NCI-H2196 (cell line): ENCODE data around the gene STXBP6.

Experiments
- DNase-seq: peaks from one replicate; lab custom pipeline; 2025; ENCODE audit not compliant: unreplicated experiment; lab: John Stamatoyannopoulos, UW

The STXBP6 gene

DNA sequence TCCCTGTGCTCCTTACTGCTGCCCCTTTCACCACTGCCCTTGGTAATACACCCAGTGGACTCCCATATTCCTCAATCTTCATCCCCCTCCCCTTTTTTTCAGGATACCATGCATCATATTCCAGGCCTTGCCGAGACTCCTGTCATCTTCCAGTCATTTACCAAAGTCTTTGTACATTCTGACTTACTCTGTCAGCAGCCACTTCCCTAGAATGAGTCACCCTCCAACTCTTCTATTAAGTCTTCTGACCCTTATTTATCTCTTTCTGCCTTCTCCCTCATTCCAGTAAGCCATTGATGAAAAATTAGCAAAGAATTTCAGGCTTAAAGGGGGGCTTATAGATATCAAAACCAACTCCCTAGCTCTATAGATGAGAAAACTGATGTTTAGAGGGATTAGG lies 128.0 kb downstream of the STXBP6 start:
- DNase-seq: no peak

DNA sequence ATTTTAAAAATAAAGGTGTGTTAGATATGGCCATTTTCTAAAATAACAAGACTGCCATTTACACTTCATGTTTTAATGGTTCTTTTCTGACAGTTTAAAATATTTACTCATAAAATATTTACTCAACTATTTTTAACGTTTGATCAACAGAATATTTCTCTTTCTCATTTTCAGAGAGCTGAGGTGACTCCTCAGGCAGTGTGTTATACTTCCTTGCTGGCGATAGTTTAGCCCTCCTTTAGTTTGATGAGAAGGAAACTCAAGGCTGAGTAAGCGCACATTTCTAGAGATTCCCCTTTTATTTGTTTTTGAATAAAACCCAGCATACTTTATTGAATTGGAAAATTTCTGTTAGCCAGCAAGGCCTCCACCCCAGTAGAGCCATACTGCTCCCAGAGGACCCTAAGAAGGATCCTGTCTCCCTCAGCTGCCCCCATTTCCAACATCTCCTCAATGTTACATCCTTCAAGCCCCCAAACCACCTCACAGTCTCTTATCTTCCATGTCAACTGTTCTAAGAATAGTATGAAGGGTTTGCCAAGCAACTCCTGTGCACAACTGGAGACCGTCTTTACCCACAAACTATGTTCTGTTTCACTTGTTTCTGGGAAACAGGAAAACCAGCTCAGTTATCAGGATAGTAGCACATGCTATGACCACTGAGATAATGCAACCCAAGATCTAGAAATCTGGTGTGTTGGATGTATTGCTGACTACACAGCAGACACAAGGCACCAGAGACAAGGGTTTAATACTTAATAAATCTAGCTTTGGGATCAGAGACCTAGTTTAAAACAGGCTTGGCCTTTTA lies 129.5 kb downstream of the STXBP6 start:
- DNase-seq: no peak

DNA sequence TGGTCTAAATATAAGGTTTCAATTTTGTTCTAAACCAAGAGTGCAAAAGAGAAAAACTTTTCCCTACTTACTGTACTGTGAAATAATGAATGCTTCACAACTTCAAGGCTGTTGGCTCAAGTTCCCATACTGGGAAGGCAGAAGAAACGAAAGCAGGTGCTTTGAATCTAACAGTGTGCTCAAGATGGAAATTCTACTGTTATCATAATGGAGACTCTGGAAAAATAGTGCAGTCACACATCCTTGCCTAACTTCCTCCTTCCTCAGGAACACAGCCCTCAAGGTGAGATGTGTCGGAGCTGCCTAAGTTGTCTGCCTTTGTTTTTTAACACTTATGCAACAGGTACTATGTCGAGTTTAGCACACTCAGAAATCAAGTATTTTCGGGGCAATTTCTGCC lies 131.1 kb downstream of the STXBP6 start:
- DNase-seq: no peak

DNA sequence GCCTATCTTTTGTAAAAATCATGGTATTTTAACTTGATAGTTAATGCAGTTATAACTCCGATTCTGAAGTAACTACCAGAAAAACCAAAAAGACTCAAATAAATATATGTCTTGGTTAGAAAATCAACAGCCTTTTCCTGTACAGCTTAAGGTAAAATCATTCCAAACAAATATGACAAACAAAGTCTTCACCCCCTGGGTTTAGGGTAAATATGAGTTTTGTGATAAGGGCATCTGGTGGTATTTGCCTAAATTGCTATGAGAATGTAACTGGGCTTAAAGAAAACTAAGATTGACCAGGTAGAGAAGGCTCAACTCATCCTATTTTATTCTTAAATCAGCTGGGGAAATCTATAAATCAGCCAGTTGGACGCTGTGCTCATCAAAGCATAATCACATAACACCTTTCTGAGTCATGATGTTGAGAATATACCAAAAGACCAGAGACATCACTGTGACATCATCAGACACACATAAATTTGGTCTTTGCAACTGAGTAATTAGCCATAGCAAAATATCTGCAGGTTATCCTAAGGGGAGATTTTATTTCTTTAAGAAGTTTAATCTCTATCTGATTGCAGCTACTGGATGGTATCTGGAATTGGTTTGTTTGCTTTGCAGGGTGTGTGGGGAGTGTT lies 133.9 kb downstream of the STXBP6 start:
- DNase-seq: no peak

DNA sequence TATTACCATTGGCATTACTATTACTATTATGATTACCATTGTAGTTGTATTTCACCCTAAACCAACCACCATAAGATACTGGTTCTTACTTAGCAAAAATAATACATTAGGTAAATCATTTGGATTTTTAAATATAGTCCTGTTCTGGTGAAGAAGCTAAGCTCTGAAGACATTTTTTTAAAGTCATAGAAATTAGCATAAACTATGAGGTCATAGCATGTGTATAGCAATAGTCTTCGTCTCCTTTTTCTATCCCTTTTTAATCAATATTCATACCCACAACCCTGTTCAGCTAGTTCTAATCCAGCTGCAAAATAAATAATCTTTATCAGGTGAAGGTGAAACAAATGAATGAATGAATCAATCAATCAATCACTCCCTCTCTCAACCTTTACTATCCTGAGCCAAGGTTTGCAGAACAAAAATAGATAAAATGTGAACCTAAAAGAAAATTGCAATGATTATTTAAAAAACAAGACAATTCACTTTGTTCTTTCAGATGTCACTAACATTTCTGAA lies 134.5 kb downstream of the STXBP6 start:
- DNase-seq: no peak

DNA sequence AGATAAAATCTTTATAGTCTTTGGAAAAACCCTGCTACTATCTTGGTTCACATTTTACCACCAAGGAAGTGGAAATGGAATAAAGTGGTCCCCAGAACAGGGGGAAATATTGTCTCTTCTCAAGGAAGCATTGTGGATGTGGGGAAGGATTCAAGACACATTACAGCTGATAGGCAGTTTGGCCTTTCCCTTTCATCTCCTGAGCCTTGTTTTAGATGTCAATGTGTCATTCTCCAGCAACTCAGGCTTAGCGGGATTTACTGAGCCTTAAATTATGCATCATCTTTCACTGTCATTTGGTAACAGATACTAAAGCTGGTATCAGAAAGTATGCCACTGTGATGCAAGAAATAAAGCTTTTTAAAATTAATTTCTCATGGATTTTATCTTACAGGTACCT lies 136.2 kb downstream of the STXBP6 start:
- DNase-seq: no peak

DNA sequence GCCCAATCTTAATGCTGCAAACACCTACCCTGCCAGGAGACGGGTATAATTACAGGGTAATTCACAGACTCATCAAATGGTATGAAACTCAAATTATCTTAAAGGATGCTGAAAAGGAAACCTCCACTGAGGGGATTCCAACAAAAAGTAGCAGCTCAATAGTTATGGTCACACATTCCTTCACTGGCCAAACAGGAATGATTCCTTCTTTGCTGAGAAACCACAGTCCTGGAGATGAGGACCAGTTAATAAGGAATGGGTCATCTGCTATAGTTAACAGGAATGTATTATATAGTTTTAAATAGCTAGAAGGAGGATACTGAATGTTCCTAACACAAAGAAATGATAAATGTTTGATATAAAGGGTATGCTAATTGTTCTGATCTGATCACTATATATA lies 136.9 kb downstream of the STXBP6 start:
- no peak for DNase-seq

DNA sequence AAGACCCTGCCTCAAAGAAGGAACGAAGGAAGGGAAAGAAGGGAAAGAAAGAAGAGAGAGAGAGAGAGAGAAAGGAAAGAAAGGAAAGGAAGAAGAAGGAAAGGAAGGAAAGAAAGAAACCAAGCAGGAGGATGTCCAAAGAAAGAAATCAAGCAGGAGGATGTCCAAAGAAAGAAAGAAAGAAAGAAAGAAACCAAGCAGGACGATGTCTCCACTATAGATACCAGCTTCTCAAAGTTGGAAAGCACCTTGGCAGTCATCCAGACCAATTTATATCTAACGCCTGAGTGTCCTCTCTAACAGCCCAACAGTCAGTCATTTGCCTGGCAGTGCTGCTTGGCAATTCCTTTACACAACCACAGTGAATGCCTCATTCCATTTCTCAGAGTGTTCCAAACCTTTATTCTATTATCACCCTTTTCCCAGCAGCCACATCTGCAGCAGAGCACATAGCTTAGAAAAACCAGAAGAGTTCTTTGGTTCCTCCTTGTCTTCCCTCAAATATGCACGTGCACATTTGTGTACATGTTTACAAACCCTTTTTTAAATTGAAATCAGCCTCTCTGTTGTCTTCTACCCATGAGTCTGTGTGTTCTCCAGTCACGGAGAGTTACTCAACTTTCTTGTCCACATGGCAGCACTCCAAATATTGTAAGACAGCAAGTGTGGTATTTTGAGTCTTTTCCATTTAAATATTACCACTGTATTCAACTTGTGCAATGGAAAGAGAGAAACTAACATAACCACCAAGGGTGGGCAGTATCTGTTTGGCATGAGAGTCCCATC lies 138.4 kb downstream of the STXBP6 start:
- DNase-seq: no peak

DNA sequence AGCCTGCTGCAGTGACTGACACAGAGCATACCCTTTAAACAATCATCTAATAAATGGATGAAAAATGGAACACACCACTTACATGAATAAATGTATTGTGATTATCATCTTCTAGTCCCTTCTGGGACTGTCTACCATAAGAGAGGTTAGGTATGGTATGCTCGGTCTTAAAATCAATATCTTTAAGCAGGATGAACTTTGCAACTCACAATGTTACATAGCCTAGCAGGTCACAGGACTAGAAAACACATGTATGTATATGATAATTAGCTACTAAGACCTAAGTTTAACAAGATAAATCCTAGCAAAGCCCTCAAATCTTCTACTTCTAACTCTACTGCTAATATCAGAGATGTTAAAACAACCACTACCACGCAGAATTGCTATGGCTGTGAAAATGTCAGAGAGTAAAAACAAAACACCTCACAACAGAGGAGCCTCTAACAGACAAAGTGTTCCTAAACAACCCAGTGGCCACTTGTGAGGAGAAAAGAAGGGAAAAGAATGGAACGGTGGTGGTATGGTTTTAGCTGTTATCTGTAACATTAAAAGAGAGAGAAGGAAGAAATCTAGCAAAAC lies 139.4 kb downstream of the STXBP6 start:
- DNase-seq: no peak

DNA sequence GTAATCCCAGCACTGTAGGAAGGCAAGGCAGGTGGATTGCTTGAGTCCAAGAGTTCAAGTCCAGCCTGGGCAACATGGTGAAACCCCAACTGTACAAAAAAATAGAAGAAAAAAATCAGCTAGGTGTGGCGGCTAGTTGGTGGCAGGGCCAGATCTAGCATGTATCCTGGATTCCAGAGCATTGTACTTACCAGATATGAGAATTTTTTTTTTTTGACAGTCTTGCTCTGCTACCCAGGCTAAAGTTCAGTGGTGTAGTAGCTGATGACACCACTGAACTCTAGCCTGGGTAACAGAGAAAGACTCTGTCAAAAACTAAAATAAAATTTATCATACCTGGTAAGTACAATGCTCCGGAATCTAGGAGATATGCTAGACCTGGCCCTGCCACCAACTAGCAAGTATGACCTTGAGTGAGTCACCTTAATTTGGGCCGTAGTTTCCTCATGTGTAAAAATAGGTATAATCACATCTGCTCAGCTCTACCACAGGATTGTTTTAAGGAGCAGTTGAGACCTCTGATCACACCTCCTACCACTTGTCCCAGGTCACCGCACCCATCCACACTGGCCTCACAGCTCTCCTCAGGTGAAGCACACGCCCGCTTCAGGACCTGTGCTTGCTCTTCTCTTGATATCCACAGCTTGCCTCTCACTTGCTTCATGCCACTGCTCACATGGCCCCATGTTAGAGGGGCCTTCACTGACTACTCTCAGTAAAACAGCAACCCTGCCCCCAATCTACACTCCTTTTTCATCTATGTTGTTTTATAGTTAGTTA lies 140.2 kb downstream of the STXBP6 start:
- DNase-seq: no peak

DNA sequence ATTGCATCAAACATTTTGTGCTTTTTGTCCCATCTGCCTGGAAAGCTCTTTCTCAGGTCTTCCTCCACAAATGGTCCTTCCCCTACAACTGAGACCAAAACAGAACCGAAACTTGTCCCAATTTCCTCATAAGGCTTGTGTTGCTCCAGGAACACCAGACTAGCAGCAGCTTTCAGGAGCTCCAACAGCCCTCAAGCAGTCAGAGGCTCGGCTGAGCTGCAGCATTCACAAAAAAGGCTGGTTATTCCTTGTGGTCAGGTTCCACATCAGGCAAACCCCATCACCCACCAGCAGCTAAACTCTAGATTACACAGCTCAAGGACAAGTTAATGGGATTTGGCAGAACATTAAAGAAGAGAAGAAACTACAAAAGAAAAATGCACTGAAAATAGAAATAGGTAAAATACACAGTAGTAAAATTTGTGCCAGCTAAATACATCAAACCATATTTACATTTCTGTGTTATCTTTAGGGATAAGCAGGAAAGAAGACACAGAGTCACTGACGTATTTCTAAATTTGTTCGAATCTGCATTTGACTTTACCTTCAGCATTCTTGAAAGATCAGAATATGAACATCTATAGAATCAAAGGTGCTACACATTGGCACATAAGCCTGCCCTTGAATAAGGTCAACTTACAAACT lies 141.2 kb downstream of the STXBP6 start:
- no peak for DNase-seq

DNA sequence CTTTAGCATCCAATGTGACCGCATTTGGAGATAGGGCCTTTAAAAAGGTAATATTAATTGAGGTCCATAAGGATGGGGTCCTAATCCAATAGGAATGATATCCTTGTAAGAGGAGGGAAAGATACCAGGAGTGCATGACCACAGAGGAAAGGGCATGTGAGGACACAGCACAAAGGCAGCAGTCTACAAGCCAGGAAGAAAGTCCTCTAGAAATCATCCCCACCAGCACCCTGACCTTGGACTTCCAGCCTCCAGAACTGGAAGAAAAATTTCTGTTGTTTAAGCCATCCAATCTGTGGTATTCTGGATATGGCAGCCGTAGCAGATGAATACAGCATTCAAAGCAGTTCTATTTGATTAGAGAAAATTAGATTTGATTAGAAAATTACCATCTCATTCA lies 145.4 kb downstream of the STXBP6 start:
- no peak for DNase-seq

DNA sequence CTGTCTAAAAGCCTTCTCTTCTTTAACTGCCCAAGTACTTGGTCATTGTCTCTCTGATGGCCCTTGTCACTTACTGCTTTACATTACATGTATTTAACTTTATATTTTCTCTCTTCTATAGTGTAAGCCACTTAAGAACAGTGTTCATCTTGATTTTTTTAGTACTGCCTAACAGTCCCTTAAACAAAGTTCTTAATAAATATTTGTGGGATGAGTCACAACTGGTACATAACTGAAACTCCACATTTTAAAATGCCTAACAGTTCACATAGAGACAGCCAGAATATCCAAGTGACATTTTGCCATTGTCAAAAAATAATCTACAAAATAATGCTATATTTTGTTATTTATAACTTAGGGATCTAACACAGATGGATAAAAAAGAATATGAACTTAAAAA lies 146.6 kb downstream of the STXBP6 start:
- DNase-seq: no peak

DNA sequence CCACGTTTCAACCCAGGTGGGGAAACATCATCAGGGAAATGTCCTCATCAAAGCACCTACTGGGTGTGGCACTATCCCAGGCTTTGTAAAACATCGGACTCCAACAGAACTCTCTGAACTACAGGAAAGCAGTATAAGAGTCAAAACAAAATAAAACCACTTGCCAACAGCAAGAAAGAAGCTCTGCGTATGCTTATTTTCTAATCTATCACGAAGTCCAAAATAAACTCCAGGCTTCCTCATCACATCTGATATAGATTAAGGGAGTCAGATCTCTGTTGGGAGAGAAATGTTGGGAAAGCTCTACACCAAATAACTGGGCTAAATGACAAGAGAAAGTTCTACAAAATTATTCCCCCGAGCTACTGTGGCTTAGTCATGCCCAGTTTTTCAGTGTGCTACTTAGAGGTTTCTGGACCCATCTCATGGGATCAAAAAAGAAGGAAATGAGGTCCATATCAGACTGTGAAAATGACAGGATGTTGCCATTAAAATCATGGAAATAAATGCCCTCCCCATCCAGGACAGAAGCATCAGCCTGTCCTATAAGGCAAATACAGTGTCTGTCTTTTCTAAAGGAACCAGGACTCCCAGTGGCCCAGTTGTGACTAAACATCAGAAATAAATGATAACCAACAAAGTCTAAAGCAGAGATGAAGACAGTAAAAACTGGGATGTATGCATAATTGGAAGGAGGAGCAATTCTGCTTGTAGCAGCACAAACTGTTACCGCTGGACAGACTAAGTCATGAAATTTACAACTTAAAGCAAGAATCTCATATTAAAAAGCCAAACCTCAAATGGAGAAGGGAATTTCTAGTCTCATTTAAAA lies 149.5 kb downstream of the STXBP6 start:
- no peak for DNase-seq

DNA sequence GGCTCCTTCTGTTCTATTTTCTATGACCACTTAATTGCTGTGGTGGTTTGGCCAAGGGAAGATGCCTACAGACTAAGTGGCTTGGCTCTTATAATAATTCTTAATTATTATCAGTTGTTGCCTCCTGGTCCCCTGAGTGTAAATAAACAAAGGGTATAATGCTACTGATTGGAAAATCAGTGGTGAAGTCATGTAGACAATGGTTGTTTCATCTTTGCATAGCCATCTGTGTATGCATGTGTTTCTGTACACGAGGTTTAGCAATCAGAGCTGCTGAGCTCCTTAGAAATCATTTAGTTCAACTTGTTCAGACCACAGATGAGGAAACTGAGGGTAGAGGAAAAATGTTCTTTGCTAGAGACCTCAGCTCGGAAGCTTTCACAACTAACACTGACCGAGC lies 152.2 kb downstream of the STXBP6 start:
- no peak for DNase-seq

DNA sequence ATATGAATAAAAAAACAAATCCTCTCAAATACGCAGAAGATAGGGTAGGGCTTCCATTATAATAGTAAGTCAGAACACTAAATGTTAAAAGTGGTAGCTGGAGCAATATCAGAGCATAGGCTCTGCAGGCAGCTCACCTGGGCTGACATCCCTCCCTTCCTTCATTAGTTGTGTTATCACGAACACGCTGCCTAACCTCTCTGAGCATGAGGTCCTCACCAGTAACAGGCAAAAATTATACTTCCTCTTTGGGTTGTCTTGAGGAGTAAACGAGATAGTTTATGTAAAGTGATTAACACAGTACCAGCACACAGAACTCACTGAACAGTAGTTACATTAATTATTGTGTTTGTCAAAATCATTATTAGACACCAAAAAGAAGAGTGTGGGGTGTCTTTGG lies 154.3 kb downstream of the STXBP6 start:
- no peak for DNase-seq

DNA sequence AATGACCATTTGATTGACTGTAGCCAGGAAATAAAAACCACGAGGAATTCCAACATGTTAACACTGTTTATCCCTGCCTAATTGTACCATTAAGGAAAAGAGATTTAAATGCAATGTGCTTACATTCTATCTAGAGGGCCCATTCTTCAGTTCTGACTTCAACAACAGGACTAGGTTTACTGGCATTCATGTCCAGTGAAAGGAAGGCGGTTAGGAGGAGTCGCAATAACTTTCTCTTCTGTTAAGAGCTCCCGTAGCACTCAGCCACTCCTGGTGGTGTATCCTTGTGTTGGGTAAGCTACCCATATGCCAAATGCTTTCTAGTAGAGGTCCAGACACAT lies 154.7 kb downstream of the STXBP6 start:
- DNase-seq: no peak

DNA sequence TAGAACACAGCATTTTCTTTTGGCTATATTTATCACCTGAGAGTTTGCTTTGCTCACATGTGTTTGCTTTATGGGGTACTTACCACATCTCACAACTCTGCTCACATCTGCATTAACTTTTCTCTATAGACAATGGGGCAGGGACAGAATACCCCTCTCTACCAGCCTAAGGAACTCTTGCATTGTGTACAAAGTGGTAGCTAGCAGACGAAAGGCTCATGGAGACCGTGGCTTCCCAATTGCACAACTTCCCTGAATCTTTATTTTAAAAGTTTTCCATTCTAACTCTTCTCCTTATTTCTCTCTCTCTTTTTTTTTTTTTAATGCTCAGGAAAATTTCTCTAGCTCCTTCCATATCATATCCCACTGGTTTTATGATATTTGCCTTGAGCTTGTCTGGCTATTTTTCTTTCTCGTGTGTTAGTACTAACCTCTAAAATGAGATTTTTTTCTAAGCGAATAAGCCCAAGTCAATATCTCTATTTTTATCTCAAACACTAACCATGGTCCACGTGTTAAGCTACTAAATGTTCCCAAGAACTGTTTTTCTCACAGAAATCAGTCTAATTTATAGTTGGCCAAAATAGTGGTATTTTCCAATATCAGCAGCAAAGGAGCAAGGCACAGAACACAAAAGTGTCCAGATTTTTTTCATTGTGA lies 155.2 kb downstream of the STXBP6 start:
- no peak for DNase-seq

DNA sequence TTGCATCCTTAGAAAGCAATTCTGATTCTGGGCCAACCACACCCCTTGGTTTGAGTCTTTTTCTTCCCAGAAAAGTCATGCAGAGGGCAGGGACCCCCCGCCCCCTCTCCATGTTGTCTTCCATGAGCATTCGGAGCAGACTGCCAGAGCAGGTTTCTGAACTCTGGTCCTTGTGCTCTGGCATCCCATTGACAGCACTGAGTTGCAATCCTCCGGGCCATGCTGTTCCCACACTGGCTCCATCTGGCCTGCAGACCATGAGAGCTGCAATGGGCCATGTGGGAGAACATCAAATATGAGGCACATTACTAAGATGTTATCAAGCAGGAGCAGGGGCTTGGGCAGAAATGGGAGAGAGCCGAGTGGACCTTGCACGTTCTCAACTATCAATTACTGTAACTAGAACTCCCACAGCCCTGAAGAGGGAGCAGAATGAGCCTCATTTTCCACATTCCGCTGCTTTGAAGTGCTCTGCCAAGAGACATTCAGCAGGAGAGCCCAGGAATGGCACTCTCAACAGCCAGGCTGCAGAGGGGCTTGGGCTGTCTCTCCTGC lies 157.4 kb downstream of the STXBP6 start:
- DNase-seq: no peak
